H9 (cell line): ENCODE data around the gene TNC. TPM values are rescaled to one million over a fixed set of nuclear protein-coding genes. Genes with fewer than 3 reads are reported as not detected.

ENCODE experiments used
- DNase-seq: peaks from one replicate; pipeline ENCODE4 v3.0.0-alpha.2; 2017
- H2AFZ ChIP-seq: one replicate; pipeline ENCODE4 v1.6.1; 2013; ENCODE audit warnings: mild to moderate bottlenecking, low read length, control low read depth, moderate library complexity
- H2AK5ac ChIP-seq: 2 replicates; pipeline ENCODE4 v1.6.1; 2013; ENCODE audit warnings: low read length, control low read depth, mixed read lengths; ENCODE audit not compliant: insufficient read length
- H2BK120ac ChIP-seq: one replicate; pipeline ENCODE4 v1.6.1; 2013; ENCODE audit warnings: low read depth, mild to moderate bottlenecking, low read length, control low read depth, inconsistent platforms; ENCODE audit not compliant: poor library complexity, severe bottlenecking
- H2BK12ac ChIP-seq: 2 replicates; pipeline ENCODE4 v1.6.1; 2013; ENCODE audit warnings: low read length, control low read depth, mixed read lengths, low read depth; ENCODE audit not compliant: insufficient read length
- H2BK15ac ChIP-seq: 2 replicates; pipeline ENCODE4 v1.6.1; 2013; ENCODE audit warnings: low read depth, low read length, control low read depth
- H2BK20ac ChIP-seq: one replicate; pipeline ENCODE4 v1.6.1; 2013; ENCODE audit warnings: low read depth, mild to moderate bottlenecking, low read length, control low read depth, inconsistent platforms; ENCODE audit not compliant: poor library complexity, severe bottlenecking
- H2BK5ac ChIP-seq: 2 replicates; pipeline ENCODE4 v1.6.1; 2013; ENCODE audit warnings: low read length, control low read depth, mixed read lengths; ENCODE audit not compliant: insufficient read length
- H3K14ac ChIP-seq: 2 replicates; pipeline ENCODE4 v1.6.1; 2013; ENCODE audit warnings: low read length, control low read depth; ENCODE audit not compliant: insufficient read depth
- H3K18ac ChIP-seq: 2 replicates; pipeline ENCODE4 v1.6.1; 2013; ENCODE audit warnings: low read depth, mild to moderate bottlenecking, mixed read lengths, low read length, control low read depth; ENCODE audit not compliant: insufficient read length
- H3K23ac ChIP-seq: 2 replicates; pipeline ENCODE4 v1.6.1; 2013; ENCODE audit warnings: low read length, control low read depth, mixed read lengths, low read depth; ENCODE audit not compliant: insufficient read length
- H3K23me2 ChIP-seq: 2 replicates; pipeline ENCODE4 v1.6.1; 2013; ENCODE audit warnings: low read depth, mild to moderate bottlenecking, mixed read lengths, low read length, control low read depth; ENCODE audit not compliant: insufficient read length, poor library complexity, severe bottlenecking
- H3K27ac ChIP-seq: 2 replicates; pipeline ENCODE4 v1.5.1; 2013; ENCODE audit warnings: low read length, control low read depth, mixed read lengths, low read depth; ENCODE audit not compliant: insufficient read length
- H3K27me3 ChIP-seq: 2 replicates; pipeline ENCODE4 v1.6.1; 2013; ENCODE audit warnings: low read length, control low read depth, inconsistent platforms; ENCODE audit not compliant: insufficient read depth
- H3K4ac ChIP-seq: 2 replicates; pipeline ENCODE4 v1.6.1; 2013; ENCODE audit warnings: low read depth, mild to moderate bottlenecking, control low read depth, inconsistent platforms, low read length, moderate library complexity
- H3K4me1 ChIP-seq: 2 replicates; pipeline ENCODE4 v1.6.1; 2013; ENCODE audit warnings: low read length, control low read depth, inconsistent platforms; ENCODE audit not compliant: insufficient read depth
- H3K4me2 ChIP-seq: 2 replicates; pipeline ENCODE4 v1.6.1; 2013; ENCODE audit warnings: low read length, control low read depth, mixed read lengths; ENCODE audit not compliant: insufficient read length, insufficient read depth
- H3K56ac ChIP-seq: 2 replicates; pipeline ENCODE4 v1.6.1; 2013; ENCODE audit warnings: low read depth, mild to moderate bottlenecking, mixed read lengths, low read length, control low read depth; ENCODE audit not compliant: insufficient read length
- H3K79me1 ChIP-seq: 2 replicates; pipeline ENCODE4 v1.6.1; 2013; ENCODE audit warnings: low read depth, mild to moderate bottlenecking, moderate library complexity, low read length, control low read depth, inconsistent platforms; ENCODE audit not compliant: insufficient read depth, poor library complexity, severe bottlenecking
- H3K79me2 ChIP-seq: 2 replicates; pipeline ENCODE4 v1.6.1; 2013; ENCODE audit warnings: low read length, control low read depth, inconsistent platforms; ENCODE audit not compliant: insufficient read depth
- H3K9ac ChIP-seq: 2 replicates; pipeline ENCODE4 v1.6.1; 2013; ENCODE audit warnings: low read length, control low read depth, mixed read lengths; ENCODE audit not compliant: insufficient read length; ENCODE audit errors: extremely low read depth
- H3K9me3 ChIP-seq: one replicate; pipeline ENCODE4 v1.6.1; 2013; ENCODE audit warnings: low read depth, low read length, inconsistent platforms; ENCODE audit not compliant: control insufficient read depth
- H3T11ph ChIP-seq: one replicate; pipeline ENCODE4 v1.6.1; 2013; ENCODE audit warnings: mild to moderate bottlenecking, low read length, control low read depth, inconsistent platforms
- H4K20me1 ChIP-seq: one replicate; pipeline ENCODE4 v1.6.1; 2013; ENCODE audit not compliant: control insufficient read depth, insufficient read length, insufficient read depth
- H4K5ac ChIP-seq: 2 replicates; pipeline ENCODE4 v1.6.1; 2013; ENCODE audit warnings: low read depth, mild to moderate bottlenecking, mixed read lengths, low read length, control low read depth; ENCODE audit not compliant: insufficient read length
- H4K8ac ChIP-seq: replicated peaks from 2 replicates; pipeline ENCODE4 v1.6.1; 2013; ENCODE audit warnings: low read length, control low read depth, mixed read lengths, low read depth; ENCODE audit not compliant: insufficient read length
- H4K91ac ChIP-seq: 2 replicates; pipeline ENCODE4 v1.6.1; 2013; ENCODE audit warnings: low read depth, mild to moderate bottlenecking, moderate library complexity, mixed read lengths, low read length, control low read depth; ENCODE audit not compliant: insufficient read length
- H3K27ac Mint-ChIP-seq, 3 experiments: 2 replicates in 2 of 3; 3 replicates in 1 of 3; pipeline ENCODE4 v1.8.0; 2020 to 2021; ENCODE audit warnings: mixed read lengths in 3 of 3, mild to moderate bottlenecking in 1 of 3, moderate library complexity in 1 of 3
- H3K27me3 Mint-ChIP-seq: 2 replicates; pipeline ENCODE4 v1.8.0; 2021; ENCODE audit warnings: low read depth, mild to moderate bottlenecking, moderate library complexity, mixed read lengths
- H3K36me3 Mint-ChIP-seq, 3 experiments: 2 replicates in 2 of 3; 3 replicates in 1 of 3; pipeline ENCODE4 v1.8.0; 2020 to 2021; ENCODE audit warnings: low read depth in 3 of 3, mixed read lengths in 3 of 3; ENCODE audit not compliant: insufficient read depth in 1 of 3
- H3K4me1 Mint-ChIP-seq, 2 experiments: 2 replicates each; pipeline ENCODE4 v1.8.0; 2020; ENCODE audit warnings: mixed read lengths in 2 of 2
- H3K4me3 Mint-ChIP-seq, 2 experiments: 2 replicates in 1 of 2; 3 replicates in 1 of 2; pipeline ENCODE4 v1.8.0; 2020 to 2021; ENCODE audit warnings: mild to moderate bottlenecking in 2 of 2, mixed read lengths in 2 of 2, moderate library complexity in 1 of 2
- H3K9me3 Mint-ChIP-seq, 2 experiments: 2 replicates in 1 of 2; 3 replicates in 1 of 2; pipeline ENCODE4 v1.8.0; 2020; ENCODE audit warnings: mild to moderate bottlenecking in 2 of 2, mixed read lengths in 2 of 2, moderate library complexity in 1 of 2
- CTCF ChIP-seq: fragments of 200-600 bp; sonication (generic); conservative IDR thresholded peaks from 3 replicates; pipeline ENCODE4 v1.8.0; 2021; ENCODE audit warnings: antibody characterized with exemption, mild to moderate bottlenecking
- WGBS: extraction: QIAGEN DNeasy Blood & Tissue Kit; methylation state at CpG from one replicate; pipeline ENCODE4 v1.1.7; 2013; ENCODE audit warnings: missing lambda C conversion rate, low lambda C conversion rate, mixed read lengths; ENCODE audit not compliant: insufficient read length; ENCODE audit errors: extremely low coverage; 5-methylcytosine and 5-hydroxymethylcytosine counted together
- total RNA-seq: library from RNA; stranded (reverse); gene quantifications from 2 replicates; pipeline ENCODE4 v1.2.1, GENCODE V29; 2021

The TNC gene
- total RNA-seq, 1 experiment from 2014 or later, result 0.63 TPM

GRCh38 chr9:114985959-114986501, 131.9 kb downstream of the TNC start:
- Mint-ChIP-seq H3K27ac (no peak overlapping the region), H3K4me1 (no peaks in the 10 kb centered on the region), H3K4me3 (no peak overlapping the region), H3K9me3 (no peaks in the 10 kb centered on the region), H3K36me3 (no peaks in the 10 kb centered on the region), H3K27me3 (peaks cover 91% of the 10 kb centered on the region)
- WGBS, result no CpG with 5 or more reads among the region's 2 CpGs
- H3K23me2 ChIP-seq, result no peaks in the 10 kb centered on the region
- H3K9me3 ChIP-seq, result no peaks in the 10 kb centered on the region
- TF ChIP-seq CTCF, result no peak
- H3K27ac ChIP-seq, result no peak overlapping the region
- H3K4me1 ChIP-seq, result no peaks in the 10 kb centered on the region
- no peak overlapping the region for H3K4ac ChIP-seq
- H4K20me1 ChIP-seq, result no peaks in the 10 kb centered on the region
- H2BK20ac ChIP-seq, result no peak overlapping the region
- no peak overlapping the region for H2BK5ac ChIP-seq
- no peaks in the 10 kb centered on the region for H3K79me1 ChIP-seq
- no peak overlapping the region for H4K91ac ChIP-seq
- no peak overlapping the region for H4K5ac ChIP-seq
- DNase-seq, result no peak
- H4K8ac ChIP-seq, result no peak overlapping the region
- no peak overlapping the region for H3K23ac ChIP-seq
- no peak overlapping the region for H3K56ac ChIP-seq
- no peaks in the 10 kb centered on the region for H3K79me2 ChIP-seq
- H2AFZ ChIP-seq, result no peak overlapping the region
- no peak overlapping the region for H2BK12ac ChIP-seq
- no peak overlapping the region for H2AK5ac ChIP-seq
- no peaks in the 10 kb centered on the region; the same call in 1 of the 2 replicates for H3K27me3 ChIP-seq
- H2BK120ac ChIP-seq, result no peak overlapping the region
- H3K9ac ChIP-seq, result no peak overlapping the region
- no peak overlapping the region for H3K4me2 ChIP-seq
- H3K18ac ChIP-seq, result no peak overlapping the region
- H2BK15ac ChIP-seq, result no peak overlapping the region
- no peak overlapping the region for H3T11ph ChIP-seq
- no peak overlapping the region for H3K14ac ChIP-seq
